ENCODE data around the gene IGSF3. TPM values are rescaled to one million over a fixed set of nuclear protein-coding genes. Genes with fewer than 3 reads are reported as not detected.

The IGSF3 gene
- 1 to 10 TPM in 1 of 7 donors, under 1 TPM in 6; 0.43 to 1.2 (median 0.77) TPM for total RNA-seq
- polyA plus RNA-seq, result under 1 TPM; 0.09 to 0.16 (median 0.11) TPM
- long read RNA-seq, donor 1, result 0 reads
- long read RNA-seq, donor 2, result 0 reads

- Histone ChIP-seq H3K9me3 (no peaks in the 10 kb centered on the region), H3K27ac (no peak within 1 kb of the TSS), H3K27me3 (replicated peaks in 1 of 7) (peaks cover 0 to 65% (median 27%) of the 10 kb centered on the region in 7 donors), H3K36me3 (no peaks in the 10 kb centered on the region), H3K4me3 (peak within 1 kb of the TSS; percentile 34 to 74 (median 55)), H3K4me1 (peaks cover 8 to 24% (median 18%) of the 10 kb centered on the region in 6 donors)
- peak; percentile 84 for DNase-seq
- intact Hi-C loops (cut with DNase I; ENCODE audit: low total_unique reads), result no loop called here
- TF ChIP-seq POLR2AphosphoS5 (IDR thresholded peaks at IDR 0.05), result peak in 2 of 3 donors; percentile 40 to 44
- no peak for TF ChIP-seq CTCF (IDR thresholded peaks at IDR 0.05 in 8 of 11, conservative IDR thresholded peaks at IDR 0.05 in 3 of 11)
- 3 to 13% (median 6%) methylated on average over 8 to 58 of the region's 58 CpGs for WGBS, 5 donors
Observed at GRCh38 chr1:116667575-116668105, at the start of gene IGSF3. IGSF3 (minus strand) TSS chr1:116667733; CDS start chr1:116666326, 1,407 bp downstream.

GRCh38 chr1:116717318-116717717, 49.8 kb upstream of the IGSF3 start:
- Histone ChIP-seq H3K4me1 (no peaks in the 10 kb centered on the region), H3K9me3 (no peaks in the 10 kb centered on the region), H3K4me3 (no peak overlapping the region), H3K36me3 (no peaks in the 10 kb centered on the region), H3K27ac (no peak overlapping the region), H3K27me3 (replicated peaks in 1 of 7) (no peaks in the 10 kb centered on the region)
- WGBS, 5 donors, result 84 to 98% (median 89%) methylated on average over 3 of the region's 3 CpGs
- no peak for TF ChIP-seq POLR2A (IDR thresholded peaks at IDR 0.05)
- TF ChIP-seq POLR2AphosphoS5 (IDR thresholded peaks at IDR 0.05), result no peak
- TF ChIP-seq CTCF (IDR thresholded peaks at IDR 0.05 in 8 of 11, conservative IDR thresholded peaks at IDR 0.05 in 3 of 11), result no peak
- intact Hi-C loops (cut with DNase I; ENCODE audit: low total_unique reads), result no loop called here
- no peak for DNase-seq

- intact Hi-C loops (cut with DNase I; ENCODE audit: low total_unique reads), result no loop called here
- 71 to 86% (median 81%) methylated on average over 3 of the region's 3 CpGs for WGBS, 5 donors
- DNase-seq, result no peak
- no peaks in the 10 kb centered on the region for H3K9me3 ChIP-seq
- no peaks in the 10 kb centered on the region for H3K27me3 ChIP-seq (replicated peaks in 1 of 7)
- H3K27ac ChIP-seq, result no peak overlapping the region
- H3K4me3 ChIP-seq, result no peak overlapping the region
- TF ChIP-seq CTCF (IDR thresholded peaks at IDR 0.05 in 8 of 11, conservative IDR thresholded peaks at IDR 0.05 in 3 of 11), result no peak
- TF ChIP-seq POLR2A (IDR thresholded peaks at IDR 0.05), result no peak
- TF ChIP-seq POLR2AphosphoS5 (IDR thresholded peaks at IDR 0.05), result no peak
- no peaks in the 10 kb centered on the region for H3K36me3 ChIP-seq
- no peaks in the 10 kb centered on the region for H3K4me1 ChIP-seq
Observed at GRCh38 chr1:116716391-116716790, 48.9 kb upstream of the IGSF3 start.

- no peak overlapping the region for H3K4me3 ChIP-seq
Observed at GRCh38 chr1:116713474-116713873, 45.9 kb upstream of the IGSF3 start.

More at GRCh38 chr1:116713474-116713873, 45.9 kb upstream of the IGSF3 start:
- TF ChIP-seq CTCF (IDR thresholded peaks at IDR 0.05 in 8 of 11, conservative IDR thresholded peaks at IDR 0.05 in 3 of 11) (no peak), POLR2AphosphoS5 (IDR thresholded peaks at IDR 0.05) (no peak), POLR2A (IDR thresholded peaks at IDR 0.05) (no peak)
- no peak for DNase-seq
- Histone ChIP-seq H3K9me3 (no peaks in the 10 kb centered on the region), H3K27me3 (replicated peaks in 1 of 7) (no peaks in the 10 kb centered on the region), H3K27ac (no peak overlapping the region), H3K36me3 (no peaks in the 10 kb centered on the region), H3K4me1 (no peaks in the 10 kb centered on the region)
- WGBS, 5 donors, result 89 to 96% (median 94%) methylated on average over 2 to 3 of the region's 3 CpGs
- intact Hi-C loops (cut with DNase I; ENCODE audit: low total_unique reads), result no loop called here
